IPS DF 6.9 (cell line): ENCODE results near the gene ADAM15.
A peak's percentile ranks its signal among the peaks of the same experiment; 100 is the strongest.

Experiments used
- DNase-seq: peaks from one replicate; pipeline ENCODE4 v3.0.0-alpha.2; 2013; ENCODE audit warnings: low read depth, low spot score
- H3K27ac ChIP-seq: one replicate; pipeline ENCODE4 v1.5.1; 2013; ENCODE audit warnings: low read length, control low read depth
- H3K27me3 ChIP-seq: 2 replicates; pipeline ENCODE4 v1.6.1; 2013; ENCODE audit warnings: mild to moderate bottlenecking, low read length; ENCODE audit not compliant: control insufficient read depth, insufficient read depth
- H3K36me3 ChIP-seq: 2 replicates; pipeline ENCODE4 v1.6.1; 2013; ENCODE audit warnings: low read length; ENCODE audit not compliant: control insufficient read depth, insufficient read depth
- H3K4me1 ChIP-seq: 2 replicates; pipeline ENCODE4 v1.6.1; 2013; ENCODE audit warnings: low read length; ENCODE audit not compliant: control insufficient read depth, insufficient read depth
- H3K4me3 ChIP-seq: 2 replicates; pipeline ENCODE4 v1.5.1; 2013; ENCODE audit warnings: mild to moderate bottlenecking, low read length
- H3K9me3 ChIP-seq: 2 replicates; pipeline ENCODE4 v1.6.1; 2013; ENCODE audit warnings: low read length, inconsistent platforms; ENCODE audit not compliant: control insufficient read depth, insufficient read depth
- WGBS: extraction: QIAGEN DNeasy Blood & Tissue Kit; methylation state at CpG from one replicate; pipeline ENCODE4 v1.1.7; 2013; ENCODE audit warnings: mixed read lengths, missing lambda C conversion rate; ENCODE audit not compliant: insufficient read length, insufficient coverage; 5-methylcytosine and 5-hydroxymethylcytosine counted together

Gene ADAM15

GRCh38 chr1:155053531-155054105 lies 2.5 kb downstream of the ADAM15 start:
- Histone ChIP-seq H3K27ac (no peak overlapping the region), H3K27me3 (peaks cover 5% of the 10 kb centered on the region; the same call in 1 of the 2 replicates), H3K36me3 (peaks cover 3% of the 10 kb centered on the region; the same call in 1 of the 2 replicates), H3K9me3 (no peaks in the 10 kb centered on the region), H3K4me1 (0 out of 2 replicates have a peak, but pooled peaks cover 3% of the 10 kb centered on the region), H3K4me3 (no peak overlapping the region)
- no peak for DNase-seq
- no CpG with 5 or more reads among the region's 7 CpGs for WGBS

GRCh38 chr1:155057104-155057503 lies 6.0 kb downstream of the ADAM15 start:
- no peak for DNase-seq
- Histone ChIP-seq H3K9me3 (no peaks in the 10 kb centered on the region), H3K4me3 (no peak overlapping the region), H3K27ac (no peak overlapping the region), H3K36me3 (peaks cover 3% of the 10 kb centered on the region; the same call in 1 of the 2 replicates), H3K27me3 (peaks cover 3% of the 10 kb centered on the region; the same call in 1 of the 2 replicates), H3K4me1 (peaks cover 6% of the 10 kb centered on the region)
- WGBS = no CpG with 5 or more reads among the region's 8 CpGs

- Histone ChIP-seq H3K4me3 (no peak overlapping the region), H3K9me3 (no peaks in the 10 kb centered on the region), H3K27me3 (no peaks in the 10 kb centered on the region), H3K27ac (no peak overlapping the region), H3K4me1 (peaks cover 5% of the 10 kb centered on the region), H3K36me3 (peaks cover 3% of the 10 kb centered on the region; the same call in 1 of the 2 replicates)
- DNase-seq = no peak
- WGBS = no CpG with 5 or more reads among the region's 13 CpGs
Measured at GRCh38 chr1:155057788-155058211, 6.7 kb downstream of the ADAM15 start.

GRCh38 chr1:155060736-155061135 lies 9.6 kb downstream of the ADAM15 start:
- peaks cover 3% of the 10 kb centered on the region; the same call in 1 of the 2 replicates for H3K36me3 ChIP-seq
- no CpG with 5 or more reads among the region's 8 CpGs for WGBS
- H3K9me3 ChIP-seq = no peaks in the 10 kb centered on the region
- H3K4me1 ChIP-seq = peaks cover 5% of the 10 kb centered on the region
- no peak overlapping the region for H3K4me3 ChIP-seq
- no peak for DNase-seq
- no peaks in the 10 kb centered on the region for H3K27me3 ChIP-seq
- no peak overlapping the region for H3K27ac ChIP-seq

- Histone ChIP-seq H3K4me1 (peaks cover 5% of the 10 kb centered on the region), H3K27me3 (no peaks in the 10 kb centered on the region), H3K4me3 (no peak overlapping the region; the same call in 1 of the 2 replicates), H3K36me3 (peaks cover 7% of the 10 kb centered on the region), H3K9me3 (no peaks in the 10 kb centered on the region), H3K27ac (no peak overlapping the region)
- WGBS = no CpG with 5 or more reads among the region's 21 CpGs
- DNase-seq = no peak
Measured at GRCh38 chr1:155061381-155062150, 10.4 kb downstream of the ADAM15 start.

- peaks cover 5% of the 10 kb centered on the region for H3K4me1 ChIP-seq
- H3K4me3 ChIP-seq = peak overlapping the region; percentile 26; the same call in 1 of the 2 replicates
- no peak for DNase-seq
- no CpG with 5 or more reads among the region's 29 CpGs for WGBS
- H3K27me3 ChIP-seq = no peaks in the 10 kb centered on the region
- no peaks in the 10 kb centered on the region for H3K9me3 ChIP-seq
- peaks cover 7% of the 10 kb centered on the region for H3K36me3 ChIP-seq
- no peak overlapping the region for H3K27ac ChIP-seq
Measured at GRCh38 chr1:155062151-155062686, 11.1 kb downstream of the ADAM15 start.

GRCh38 chr1:155062702-155063411 lies 11.7 kb downstream of the ADAM15 start:
- peaks cover 5% of the 10 kb centered on the region for H3K36me3 ChIP-seq
- H3K4me1 ChIP-seq = peaks cover 5% of the 10 kb centered on the region
- no peak for DNase-seq
- no peak overlapping the region for H3K27ac ChIP-seq
- WGBS = no CpG with 5 or more reads among the region's 46 CpGs
- H3K27me3 ChIP-seq = no peaks in the 10 kb centered on the region
- no peaks in the 10 kb centered on the region for H3K9me3 ChIP-seq
- peak overlapping the region; percentile 97; the same call in 1 of the 2 replicates for H3K4me3 ChIP-seq

- Histone ChIP-seq H3K36me3 (peaks cover 4% of the 10 kb centered on the region; the same call in 1 of the 2 replicates), H3K27me3 (no peaks in the 10 kb centered on the region), H3K4me1 (peaks cover 5% of the 10 kb centered on the region), H3K4me3 (peak within 1 kb of the TSS; percentile 97), H3K27ac (no peak within 1 kb of the TSS), H3K9me3 (no peaks in the 10 kb centered on the region)
- WGBS = no CpG with 5 or more reads among the region's 57 CpGs
- no peak for DNase-seq
Measured at GRCh38 chr1:155063550-155064110, 12.5 kb downstream of the ADAM15 start, which contains the start of gene EFNA4. TSS of gene EFNA4 (plus strand) at chr1:155063740. CDS start at chr1:155063824, 84 bp downstream.

- WGBS = no CpG with 5 or more reads among the region's 14 CpGs
- no peak for DNase-seq
- H3K9me3 ChIP-seq = no peaks in the 10 kb centered on the region
- H3K27me3 ChIP-seq = no peaks in the 10 kb centered on the region
- no peak overlapping the region for H3K27ac ChIP-seq
- H3K4me1 ChIP-seq = peaks cover 5% of the 10 kb centered on the region
- peaks cover 4% of the 10 kb centered on the region; the same call in 1 of the 2 replicates for H3K36me3 ChIP-seq
- H3K4me3 ChIP-seq = peak overlapping the region; percentile 97; the same call in 1 of the 2 replicates
Measured at GRCh38 chr1:155064111-155064831, 13.2 kb downstream of the ADAM15 start.
